Middle frontal gyrus (tissue), 1 donor: ENCODE results near the gene BANK1.

Source experiments
- DNase-seq: peaks from one replicate; pipeline ENCODE4 v3.0.0-alpha.2; 2015; ENCODE audit warnings: low spot score; ENCODE audit errors: extremely low spot score

BANK1 gene

GRCh38 chr4:102116121-102116520, 325.6 kb downstream of the BANK1 start:
- no peak for DNase-seq

GRCh38 chr4:102120846-102121245, 330.3 kb downstream of the BANK1 start:
- DNase-seq: no peak
